ENCODE results near the gene PYY.
A peak's percentile ranks its signal among the peaks of the same experiment; 100 is the strongest.

The PYY gene

DNA sequence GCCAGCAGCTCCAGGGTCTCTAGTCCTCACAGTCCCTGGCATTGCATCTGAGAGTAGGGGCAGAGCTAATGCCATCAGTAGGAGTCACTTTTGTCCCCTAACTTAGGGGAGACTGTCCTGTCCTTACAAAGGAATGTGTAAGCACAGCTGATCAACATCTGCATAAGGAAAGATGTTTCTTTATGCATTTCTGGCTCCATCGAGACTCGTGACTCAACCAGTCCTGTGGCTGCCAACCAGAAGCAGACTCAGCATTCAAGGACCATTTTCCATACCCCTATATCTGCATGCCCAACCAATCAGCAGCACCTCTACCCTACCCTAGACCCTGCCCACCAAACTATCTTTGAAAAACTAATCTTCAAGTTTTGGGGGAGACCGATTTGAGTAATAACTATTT lies 38.2 kb downstream of the PYY start:
- peaks cover 2% of the 10 kb centered on the region for H3K9me3 ChIP-seq (ENCODE audit: low read length)
- no peak overlapping the region for H3K4me3 ChIP-seq (ENCODE audit: low read length)
- H2AFZ ChIP-seq (ENCODE audit: low read depth, low read length): no peak overlapping the region
- H3K4me1 ChIP-seq (ENCODE audit: insufficient read depth, low read length): no peaks in the 10 kb centered on the region
- peaks cover 45% of the 10 kb centered on the region for H3K27me3 ChIP-seq (ENCODE audit: insufficient read depth, low read length)
- no peaks in the 10 kb centered on the region for H3K36me3 ChIP-seq (ENCODE audit: insufficient read depth, low read length)

- Histone ChIP-seq H3K4me3 (ENCODE audit: low read length) (no peak overlapping the region), H2AFZ (ENCODE audit: low read depth, low read length) (no peak overlapping the region), H3K9me3 (ENCODE audit: low read length) (peaks cover 2% of the 10 kb centered on the region), H3K4me1 (ENCODE audit: insufficient read depth, low read length) (no peaks in the 10 kb centered on the region), H3K27me3 (ENCODE audit: insufficient read depth, low read length) (peaks cover 41% of the 10 kb centered on the region), H3K36me3 (ENCODE audit: insufficient read depth, low read length) (no peaks in the 10 kb centered on the region)
Observed at GRCh38 chr17:43914451-43914850, 39.3 kb downstream of the PYY start.

DNA sequence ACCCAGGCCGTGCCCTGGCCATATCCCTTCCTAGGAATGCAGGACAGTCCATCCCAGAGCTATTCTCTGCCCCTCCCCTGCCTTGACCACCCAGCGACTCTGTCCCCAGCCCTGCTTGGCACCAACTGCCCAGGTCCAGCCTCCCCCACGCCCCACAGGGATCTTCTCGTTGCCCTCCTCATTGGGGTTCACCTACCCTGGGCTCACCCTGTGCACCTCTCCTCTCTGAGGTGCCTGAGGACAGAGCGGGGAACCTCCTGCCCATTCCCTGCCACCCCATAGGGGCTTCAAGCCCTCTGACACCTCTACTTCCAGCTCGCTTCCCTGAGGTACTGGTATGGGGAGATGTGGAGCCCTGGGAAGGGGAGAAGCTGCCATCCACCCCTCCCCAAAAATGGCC lies 40.2 kb downstream of the PYY start:
- H3K4me3 ChIP-seq (ENCODE audit: low read length): no peak overlapping the region
- peaks cover 3% of the 10 kb centered on the region for H3K4me1 ChIP-seq (ENCODE audit: insufficient read depth, low read length)
- no peaks in the 10 kb centered on the region for H3K36me3 ChIP-seq (ENCODE audit: insufficient read depth, low read length)
- no peaks in the 10 kb centered on the region for H3K9me3 ChIP-seq (ENCODE audit: low read length)
- H3K27me3 ChIP-seq (ENCODE audit: insufficient read depth, low read length): peaks cover 41% of the 10 kb centered on the region
- no peak overlapping the region for H2AFZ ChIP-seq (ENCODE audit: low read depth, low read length)

- no peaks in the 10 kb centered on the region for H3K9me3 ChIP-seq (ENCODE audit: low read length)
- peaks cover 10% of the 10 kb centered on the region for H3K4me1 ChIP-seq (ENCODE audit: insufficient read depth, low read length)
- no peaks in the 10 kb centered on the region for H3K36me3 ChIP-seq (ENCODE audit: insufficient read depth, low read length)
- peaks cover 39% of the 10 kb centered on the region for H3K27me3 ChIP-seq (ENCODE audit: insufficient read depth, low read length)
- no peak overlapping the region for H3K4me3 ChIP-seq (ENCODE audit: low read length)
- no peak overlapping the region for H2AFZ ChIP-seq (ENCODE audit: low read depth, low read length)
Observed at GRCh38 chr17:43912635-43913304, 41.0 kb downstream of the PYY start.

GRCh38 chr17:43911904-43912303 lies 41.8 kb downstream of the PYY start:
- Histone ChIP-seq H3K4me3 (ENCODE audit: low read length) (no peak overlapping the region), H3K9me3 (ENCODE audit: low read length) (no peaks in the 10 kb centered on the region), H3K36me3 (ENCODE audit: insufficient read depth, low read length) (no peaks in the 10 kb centered on the region), H3K27me3 (ENCODE audit: insufficient read depth, low read length) (peaks cover 35% of the 10 kb centered on the region), H2AFZ (ENCODE audit: low read depth, low read length) (no peak overlapping the region), H3K4me1 (ENCODE audit: insufficient read depth, low read length) (peaks cover 13% of the 10 kb centered on the region)

- no peak overlapping the region for H2AFZ ChIP-seq (ENCODE audit: low read depth, low read length)
- H3K4me1 ChIP-seq (ENCODE audit: insufficient read depth, low read length): peaks cover 29% of the 10 kb centered on the region
- H3K27me3 ChIP-seq (ENCODE audit: insufficient read depth, low read length): peaks cover 26% of the 10 kb centered on the region
Observed at GRCh38 chr17:43909537-43910231, 44.1 kb downstream of the PYY start.

GRCh38 chr17:43907998-43908721 lies 45.6 kb downstream of the PYY start:
- H3K4me3 ChIP-seq (ENCODE audit: low read length): peak overlapping the region; percentile 52
- H3K27me3 ChIP-seq (ENCODE audit: insufficient read depth, low read length): peaks cover 15% of the 10 kb centered on the region

More at GRCh38 chr17:43909537-43910231, 44.1 kb downstream of the PYY start:
- Histone ChIP-seq H3K4me3 (ENCODE audit: low read length) (no peak overlapping the region), H3K9me3 (ENCODE audit: low read length) (no peaks in the 10 kb centered on the region), H3K36me3 (ENCODE audit: insufficient read depth, low read length) (no peaks in the 10 kb centered on the region)

GRCh38 chr17:43907425-43907981 lies 46.2 kb downstream of the PYY start, which contains the start of gene MPP2:
Gene MPP2, minus strand, starts transcription at chr17:43907536. Its CDS starts 3,076 bp downstream, at chr17:43904460.
- H3K4me3 ChIP-seq (ENCODE audit: low read length): peak within 1 kb of the TSS; percentile 52
- peaks cover 12% of the 10 kb centered on the region for H3K27me3 ChIP-seq (ENCODE audit: insufficient read depth, low read length)
- no peaks in the 10 kb centered on the region for H3K9me3 ChIP-seq (ENCODE audit: low read length)
- peaks cover 31% of the 10 kb centered on the region for H3K4me1 ChIP-seq (ENCODE audit: insufficient read depth, low read length)
- peak within 1 kb of the TSS; percentile 49 for H2AFZ ChIP-seq (ENCODE audit: low read depth, low read length)
- no peaks in the 10 kb centered on the region for H3K36me3 ChIP-seq (ENCODE audit: insufficient read depth, low read length)

More at GRCh38 chr17:43907998-43908721, 45.6 kb downstream of the PYY start:
- Histone ChIP-seq H3K36me3 (ENCODE audit: insufficient read depth, low read length) (no peaks in the 10 kb centered on the region), H3K4me1 (ENCODE audit: insufficient read depth, low read length) (peaks cover 29% of the 10 kb centered on the region), H2AFZ (ENCODE audit: low read depth, low read length) (peak overlapping the region; percentile 49), H3K9me3 (ENCODE audit: low read length) (no peaks in the 10 kb centered on the region)

GRCh38 chr17:43906951-43907424 lies 46.8 kb downstream of the PYY start:
- peaks cover 34% of the 10 kb centered on the region for H3K4me1 ChIP-seq (ENCODE audit: insufficient read depth, low read length)
- peak overlapping the region; percentile 52 for H3K4me3 ChIP-seq (ENCODE audit: low read length)
- H2AFZ ChIP-seq (ENCODE audit: low read depth, low read length): peak overlapping the region; percentile 49
- H3K36me3 ChIP-seq (ENCODE audit: insufficient read depth, low read length): no peaks in the 10 kb centered on the region
- no peaks in the 10 kb centered on the region for H3K9me3 ChIP-seq (ENCODE audit: low read length)
- H3K27me3 ChIP-seq (ENCODE audit: insufficient read depth, low read length): peaks cover 9% of the 10 kb centered on the region

GRCh38 chr17:43905985-43906852 lies 47.5 kb downstream of the PYY start:
- Histone ChIP-seq H2AFZ (ENCODE audit: low read depth, low read length) (peak overlapping the region; percentile 49), H3K27me3 (ENCODE audit: insufficient read depth, low read length) (peaks cover under 1% of the 10 kb centered on the region), H3K4me1 (ENCODE audit: insufficient read depth, low read length) (peaks cover 42% of the 10 kb centered on the region), H3K9me3 (ENCODE audit: low read length) (no peaks in the 10 kb centered on the region), H3K36me3 (ENCODE audit: insufficient read depth, low read length) (no peaks in the 10 kb centered on the region), H3K4me3 (ENCODE audit: low read length) (peak overlapping the region; percentile 52)

DNA sequence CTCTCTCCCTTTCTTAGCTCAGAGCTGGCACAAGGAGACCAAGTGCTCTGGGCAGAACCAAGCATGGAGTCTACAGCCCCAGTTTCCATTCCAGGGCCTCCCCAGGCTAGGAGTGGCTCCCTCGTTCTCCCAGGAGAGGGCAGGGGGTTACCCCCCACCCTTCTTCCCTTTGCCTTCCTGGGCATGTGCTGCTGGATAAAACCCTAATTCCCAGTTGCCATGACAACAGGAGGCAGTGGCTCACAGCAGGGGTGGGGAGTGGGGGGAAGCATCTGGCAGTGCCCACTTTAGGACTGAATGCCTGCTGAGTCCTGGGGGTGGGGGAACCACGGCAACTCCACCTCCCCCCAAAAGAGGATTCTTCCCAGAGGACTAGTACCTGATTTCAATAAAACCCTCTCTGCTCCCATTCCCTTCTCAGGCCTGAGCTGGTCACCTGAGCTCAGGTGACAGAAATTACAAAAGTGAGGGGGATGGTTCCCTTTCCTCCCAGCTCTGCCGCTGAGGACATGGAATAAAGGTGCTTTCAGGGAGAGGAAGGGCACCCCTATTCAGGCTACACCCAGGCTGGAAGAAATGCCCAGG lies 48.2 kb downstream of the PYY start:
- no peaks in the 10 kb centered on the region for H3K36me3 ChIP-seq (ENCODE audit: insufficient read depth, low read length)
- H3K27me3 ChIP-seq (ENCODE audit: insufficient read depth, low read length): no peaks in the 10 kb centered on the region
- H3K4me1 ChIP-seq (ENCODE audit: insufficient read depth, low read length): peaks cover 48% of the 10 kb centered on the region
- H3K4me3 ChIP-seq (ENCODE audit: low read length): peak overlapping the region; percentile 52
- no peaks in the 10 kb centered on the region for H3K9me3 ChIP-seq (ENCODE audit: low read length)
- H2AFZ ChIP-seq (ENCODE audit: low read depth, low read length): peak overlapping the region; percentile 49
